HepG2 (cell line): Measurements from ENCODE around the gene BCAS3. TPM values are rescaled to one million over a fixed set of nuclear protein-coding genes. Genes with fewer than 3 reads are reported as not detected.

Source experiments
- FOXA3 ChIP-seq: IDR thresholded peaks from 2 replicates; pipeline ENCODE4 v1.6.1; 2016; ENCODE audit warnings: missing genetic modification reagents, missing compliant biosample characterization
- GLI4 ChIP-seq: sonication (generic); formaldehyde crosslinking; IDR thresholded peaks from 2 replicates; pipeline ENCODE4 v1.5.1; 2020; ENCODE audit warnings: missing genetic modification reagents, mild to moderate bottlenecking, moderate library complexity, borderline replicate concordance
- KDM2A ChIP-seq: sonication (generic); formaldehyde crosslinking; IDR thresholded peaks from 2 replicates; pipeline ENCODE4 v1.4.0; 2020; ENCODE audit warnings: low read depth, missing genetic modification reagents, borderline replicate concordance
- KDM6A ChIP-seq: IDR thresholded peaks from 2 replicates; pipeline ENCODE4 v1.6.1; 2016; ENCODE audit warnings: low read depth
- KLF9 ChIP-seq: IDR thresholded peaks from 2 replicates; pipeline ENCODE4 v1.6.1; 2016; ENCODE audit warnings: low read depth
- MIER3 ChIP-seq: IDR thresholded peaks from 2 replicates; pipeline ENCODE4 v1.6.1; 2016; ENCODE audit warnings: missing compliant biosample characterization, borderline replicate concordance
- MTF1 ChIP-seq: sonication (generic); formaldehyde crosslinking; IDR thresholded peaks from 2 replicates; pipeline ENCODE4 v1.5.0; 2020; ENCODE audit warnings: missing genetic modification reagents
- ONECUT2 ChIP-seq: sonication (generic); formaldehyde crosslinking; IDR thresholded peaks from 2 replicates; pipeline ENCODE4 v1.4.0; 2020; ENCODE audit warnings: missing genetic modification reagents
- RFX1 ChIP-seq: fragments of 450-650 bp; IDR thresholded peaks from 2 replicates; pipeline ENCODE4 v1.6.1; 2017
- TCF7L2 ChIP-seq: IDR thresholded peaks from 2 replicates; pipeline ENCODE4 v1.6.1; 2011; ENCODE audit warnings: mild to moderate bottlenecking, low read depth, low read length, moderate library complexity
- U2AF1 ChIP-seq: fragments of 200-400 bp; formaldehyde crosslinking; optimal IDR thresholded peaks from 2 replicates; pipeline ENCODE3; 2017; ENCODE audit warnings: mild to moderate bottlenecking, low read depth, low read length
- ZNF251 ChIP-seq: sonication (generic); formaldehyde crosslinking; IDR thresholded peaks from 2 replicates; pipeline ENCODE4 v1.9.0; 2021; ENCODE audit warnings: mild to moderate bottlenecking, missing genetic modification reagents
- ZNF331 ChIP-seq: sonication (generic); formaldehyde crosslinking; IDR thresholded peaks from 2 replicates; pipeline ENCODE4 v1.4.0; 2020; ENCODE audit warnings: missing genetic modification reagents
- ZNF407 ChIP-seq: sonication (generic); formaldehyde crosslinking; IDR thresholded peaks from one replicate; pipeline ENCODE4 v1.5.1; 2020; ENCODE audit warnings: mild to moderate bottlenecking, missing genetic modification reagents; ENCODE audit errors: not compliant biosample characterization
- ZNF501 ChIP-seq: sonication (generic); formaldehyde crosslinking; IDR thresholded peaks from 2 replicates; pipeline ENCODE4 v1.5.1; 2020; ENCODE audit warnings: mild to moderate bottlenecking, moderate library complexity, missing genetic modification reagents
- ZNF547 ChIP-seq: sonication (generic); formaldehyde crosslinking; IDR thresholded peaks from 2 replicates; pipeline ENCODE4 v1.5.1; 2020; ENCODE audit warnings: mild to moderate bottlenecking, missing genetic modification reagents
- ZNF557 ChIP-seq: sonication (generic); formaldehyde crosslinking; IDR thresholded peaks from 2 replicates; pipeline ENCODE4 v1.4.0; 2020; ENCODE audit warnings: missing genetic modification reagents
- ZNF597 ChIP-seq: sonication (generic); formaldehyde crosslinking; IDR thresholded peaks from 2 replicates; pipeline ENCODE4 v1.5.0; 2020; ENCODE audit warnings: missing genetic modification reagents
- ZNF615 ChIP-seq: sonication (generic); formaldehyde crosslinking; IDR thresholded peaks from 2 replicates; pipeline ENCODE4 v1.5.0; 2020; ENCODE audit warnings: mild to moderate bottlenecking, missing genetic modification reagents, borderline replicate concordance
- ZSCAN29 ChIP-seq: sonication (generic); formaldehyde crosslinking; conservative IDR thresholded peaks from 2 replicates; pipeline ENCODE4 v1.4.0; 2020; ENCODE audit warnings: mild to moderate bottlenecking, missing genetic modification reagents
- polyA plus RNA-seq, 8 experiments: library from polyadenylated mRNA; depleted of rRNA in 3 of 8; stranded (reverse) in 7 of 8; unstranded in 1 of 8; fragments of >200 nt; fragmentation: Illumina TruSeq in 4 of 8; extraction: Trizol in 4 of 8; gene quantifications; 2 replicates each; pipeline versions ENCODE4 v1.2.1 to v1.2.3, GENCODE V29; 2011 to 2016; ENCODE audit warnings: low read depth in 4 of 8, missing spikeins in 1 of 8, mixed read lengths in 1 of 8; ENCODE audit not compliant: insufficient read depth in 1 of 8
- total RNA-seq, 5 experiments: library from RNA; depleted of rRNA; stranded (reverse); fragments of >200 nt; fragmentation: Illumina TruSeq; extraction: Trizol; gene quantifications; 2 replicates each; pipeline ENCODE4 v1.2.3, GENCODE V29; 2016; ENCODE audit warnings: low read depth in 1 of 5

The BCAS3 gene
- total and polyA plus RNA-seq, 2 of the 13 experiments (the other 11 are each of a cell fraction or from before 2014, with no cell fraction given), result 10.7 to 11.2 TPM

GRCh38 chr17:61389670-61390478 lies 712.2 kb downstream of the BCAS3 start (continued):
- TF ChIP-seq ZNF331 (CRISPR knock-in tag) (peak; percentile 72), KDM6A (CRISPR knock-in tag) (no peak), ZNF597 (CRISPR knock-in tag) (no peak), U2AF1 (peak; percentile 45), ZSCAN29 (CRISPR knock-in tag) (no peak), MTF1 (0 out of 2 replicates have a peak, but pooled peaks have one; percentile 45), ZNF251 (CRISPR knock-in tag) (no peak), ZNF501 (peak; percentile 56; the same call in 1 of the 2 replicates), RFX1 (no peak), ONECUT2 (CRISPR knock-in tag) (0 out of 2 replicates have a peak, but pooled peaks have one; percentile 28), GLI4 (CRISPR knock-in tag) (no peak), TCF7L2 (no peak), ZNF407 (CRISPR knock-in tag) (no peak), FOXA3 (peak; percentile 37; the same call in 1 of the 2 replicates), ZNF615 (CRISPR knock-in tag) (no peak; the same call in 1 of the 2 replicates), KDM2A (CRISPR knock-in tag) (peak; percentile 91; the same call in 1 of the 2 replicates), ZNF557 (no peak), ZNF547 (CRISPR knock-in tag) (peak; percentile 23; the same call in 1 of the 2 replicates), KLF9 (CRISPR knock-in tag) (no peak), MIER3 (0 out of 2 replicates have a peak, but pooled peaks have one; percentile 30)
